Loucy (cell line): ENCODE measurements around the gene TOX2.

Source experiments
- EZH2phosphoT487 ChIP-seq: fragments of 200-600 bp; IDR thresholded peaks from 2 replicates; pipeline ENCODE4 v1.6.1; 2018; ENCODE audit warnings: antibody characterized with exemption, mild to moderate bottlenecking, moderate library complexity, borderline replicate concordance
- TF ChIP-seq, protein P1 (sequence below): fragments of 200-600 bp; sonication (generic); conservative IDR thresholded peaks from 2 replicates; pipeline ENCODE4 v1.5.1; 2014; ENCODE audit warnings: mild to moderate bottlenecking, antibody characterized with exemption, low read length

DNA sequence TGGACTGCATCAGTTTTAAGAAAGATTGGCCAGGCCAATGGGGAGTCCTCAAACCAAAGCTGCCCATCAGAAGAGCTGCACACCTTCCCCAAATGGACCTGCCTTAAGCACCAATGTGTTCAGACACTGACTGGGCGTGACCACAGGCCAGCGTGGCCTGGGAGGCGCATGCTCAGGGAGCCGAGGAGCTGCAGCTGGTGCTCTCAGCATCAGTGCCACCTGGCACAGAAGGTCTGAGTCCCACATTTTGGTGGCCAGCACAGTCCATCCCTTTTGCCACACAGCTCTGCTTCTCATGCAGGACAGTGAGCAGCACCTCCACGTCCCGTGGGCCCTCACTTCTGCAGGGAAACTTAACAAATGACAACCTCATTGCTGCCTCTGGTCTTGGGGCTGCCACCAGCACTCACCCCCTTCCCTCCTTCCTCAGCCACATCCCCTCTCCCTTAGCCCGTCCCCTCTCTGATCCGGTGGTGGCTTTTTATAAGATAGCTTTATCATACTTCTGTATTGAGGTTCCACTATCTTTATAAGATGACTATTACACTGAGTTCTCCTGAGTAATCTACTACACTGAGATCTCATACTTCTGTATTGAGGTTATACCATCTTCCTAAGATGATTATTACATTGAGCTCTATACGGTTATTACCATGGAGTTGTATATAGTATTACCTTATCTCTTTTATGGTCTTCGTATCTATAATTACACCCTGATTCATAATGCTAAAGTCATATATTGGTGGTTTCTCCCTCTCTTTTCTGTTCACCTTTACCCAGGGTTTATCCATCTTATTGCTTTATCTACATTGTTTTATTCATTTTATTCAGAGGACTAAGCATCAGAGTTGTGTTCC is 109.1 kb downstream of the TOX2 start:
- TF ChIP-seq, protein P1, sequence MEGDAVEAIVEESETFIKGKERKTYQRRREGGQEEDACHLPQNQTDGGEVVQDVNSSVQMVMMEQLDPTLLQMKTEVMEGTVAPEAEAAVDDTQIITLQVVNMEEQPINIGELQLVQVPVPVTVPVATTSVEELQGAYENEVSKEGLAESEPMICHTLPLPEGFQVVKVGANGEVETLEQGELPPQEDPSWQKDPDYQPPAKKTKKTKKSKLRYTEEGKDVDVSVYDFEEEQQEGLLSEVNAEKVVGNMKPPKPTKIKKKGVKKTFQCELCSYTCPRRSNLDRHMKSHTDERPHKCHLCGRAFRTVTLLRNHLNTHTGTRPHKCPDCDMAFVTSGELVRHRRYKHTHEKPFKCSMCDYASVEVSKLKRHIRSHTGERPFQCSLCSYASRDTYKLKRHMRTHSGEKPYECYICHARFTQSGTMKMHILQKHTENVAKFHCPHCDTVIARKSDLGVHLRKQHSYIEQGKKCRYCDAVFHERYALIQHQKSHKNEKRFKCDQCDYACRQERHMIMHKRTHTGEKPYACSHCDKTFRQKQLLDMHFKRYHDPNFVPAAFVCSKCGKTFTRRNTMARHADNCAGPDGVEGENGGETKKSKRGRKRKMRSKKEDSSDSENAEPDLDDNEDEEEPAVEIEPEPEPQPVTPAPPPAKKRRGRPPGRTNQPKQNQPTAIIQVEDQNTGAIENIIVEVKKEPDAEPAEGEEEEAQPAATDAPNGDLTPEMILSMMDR = no peak
- no peak for TF ChIP-seq EZH2phosphoT487
